ENCODE measurements around the gene HRH1. TPM values are rescaled to one million over a fixed set of nuclear protein-coding genes. Genes with fewer than 3 reads are reported as not detected.

Gene HRH1
- total RNA-seq, 1 experiment from 2014 or later = 7.0 TPM

DNA sequence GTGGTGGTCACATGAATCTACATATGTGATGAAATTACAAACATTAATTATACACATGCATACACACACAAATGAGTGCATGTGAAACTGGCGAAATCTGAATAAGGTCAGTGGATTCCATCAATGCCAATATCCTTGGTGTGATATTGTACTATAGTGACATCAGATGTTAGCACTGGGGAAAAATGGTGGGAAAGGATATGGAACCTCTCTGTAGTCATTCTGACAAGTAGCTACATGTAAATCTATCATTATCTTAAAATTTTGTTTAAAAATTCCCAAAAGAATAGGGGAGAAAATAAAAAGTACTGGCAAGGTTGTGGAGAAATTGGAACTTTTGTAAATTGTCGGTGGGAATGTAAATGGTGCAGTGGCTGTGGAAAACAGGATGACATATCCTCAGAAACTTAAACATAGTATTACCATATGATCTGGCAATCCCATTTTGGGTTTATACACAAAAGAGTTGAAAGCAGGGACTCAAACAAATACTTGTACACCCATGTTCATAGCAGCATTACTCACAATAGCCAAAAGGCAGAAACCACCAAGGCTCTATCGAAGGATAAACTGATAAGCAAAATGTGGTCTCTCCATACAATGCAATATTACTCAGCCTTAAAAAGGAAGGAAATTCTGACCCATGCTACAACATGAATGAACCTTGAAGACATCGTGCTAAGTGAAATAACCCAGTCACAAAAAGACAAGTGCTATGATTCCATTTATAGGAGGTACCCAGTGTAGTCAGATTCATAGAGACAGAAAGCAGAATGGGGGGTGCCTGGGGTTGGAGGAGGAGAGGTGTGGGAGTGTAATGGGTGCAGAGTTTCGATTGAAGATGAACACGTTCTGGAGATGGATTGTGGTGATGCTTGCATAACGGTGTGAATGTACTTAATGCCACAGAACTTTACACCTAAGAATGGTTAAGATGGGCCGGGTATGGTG, 25.3 kb upstream of the HRH1 start:
- H3K79me2 ChIP-seq (ENCODE audit: insufficient read depth, low read length) = no peaks in the 10 kb centered on the region
- H3K9ac ChIP-seq (ENCODE audit: low read length) = no peak overlapping the region
- no peaks in the 10 kb centered on the region for H3K36me3 ChIP-seq (ENCODE audit: control insufficient read depth in 1 of 2, insufficient read depth in 2 of 2, low read length in 2 of 2)
- RAD21 ChIA-PET (ENCODE audit: low non-redundant PET in 1 of 2, low total read pairs in 2 of 2, uncharacterized antibody in 2 of 2, unreplicated experiment in 2 of 2) = no interaction called here
- H3K9me2 ChIP-seq (ENCODE audit: insufficient read depth) = no peaks in the 10 kb centered on the region
- no peaks in the 10 kb centered on the region; a peak in 1 of 4 replicates for H3K9me3 ChIP-seq (ENCODE audit: control insufficient read depth in 1 of 2, insufficient read depth in 1 of 2, low read depth in 1 of 2, low read length in 2 of 2)
- BruUV-seq (replicated peaks) = no TSS peak
- no peak overlapping the region for H3K27ac ChIP-seq (ENCODE audit: low read depth, low read length)
- CTCF ChIA-PET = no interaction called here
- TF ChIP-seq FOSL1 (IDR thresholded peaks at IDR 0.05; ENCODE audit: low read depth) (no peak), EZH2 (IDR thresholded peaks at IDR 0.05) (no peak), ELF1 (IDR thresholded peaks at IDR 0.05; ENCODE audit: borderline replicate concordance, low read depth) (no peak), POLR2AphosphoS5 (IDR thresholded peaks at IDR 0.05; ENCODE audit: low read depth, low read length) (no peak), RAD21 (IDR thresholded peaks at IDR 0.05; ENCODE audit: low read depth) (no peak), ZFX (IDR thresholded peaks at IDR 0.05) (no peak), EZH2phosphoT487 (IDR thresholded peaks at IDR 0.05; ENCODE audit: borderline replicate concordance) (no peak)
- TF ChIP-seq, protein P1, sequence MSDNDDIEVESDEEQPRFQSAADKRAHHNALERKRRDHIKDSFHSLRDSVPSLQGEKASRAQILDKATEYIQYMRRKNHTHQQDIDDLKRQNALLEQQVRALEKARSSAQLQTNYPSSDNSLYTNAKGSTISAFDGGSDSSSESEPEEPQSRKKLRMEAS (IDR thresholded peaks at IDR 0.05) = no peak
- H3K27me3 ChIP-seq (ENCODE audit: insufficient read depth, low read length) = no peaks in the 10 kb centered on the region
- H2AFZ ChIP-seq (ENCODE audit: low read depth, low read length, poor library complexity, severe bottlenecking) = no peak overlapping the region
- no peaks in the 10 kb centered on the region for H4K20me1 ChIP-seq (ENCODE audit: insufficient read depth)
- POLR2A ChIA-PET = interaction anchor here (0.6 kb wide), 1 partner anchor 10 kb away, joined by 3 read pairs; no protein-coding TSS in a partner anchor
- no peak overlapping the region for H3K4me3 ChIP-seq (replicated peaks in 1 of 2; ENCODE audit: low read depth in 1 of 2, low read length in 2 of 2)
- intact Hi-C loops (cut with micrococcal nuclease) = no loop called here
- no peak overlapping the region for H3K4me2 ChIP-seq (ENCODE audit: low read length)
- no peaks in the 10 kb centered on the region for H3K4me1 ChIP-seq (ENCODE audit: control insufficient read depth in 1 of 2, insufficient read depth in 2 of 2, low read length in 2 of 2)
- DNase-seq (ENCODE audit: low read depth, low spot score) (no peak), ATAC-seq (no peak)

DNA sequence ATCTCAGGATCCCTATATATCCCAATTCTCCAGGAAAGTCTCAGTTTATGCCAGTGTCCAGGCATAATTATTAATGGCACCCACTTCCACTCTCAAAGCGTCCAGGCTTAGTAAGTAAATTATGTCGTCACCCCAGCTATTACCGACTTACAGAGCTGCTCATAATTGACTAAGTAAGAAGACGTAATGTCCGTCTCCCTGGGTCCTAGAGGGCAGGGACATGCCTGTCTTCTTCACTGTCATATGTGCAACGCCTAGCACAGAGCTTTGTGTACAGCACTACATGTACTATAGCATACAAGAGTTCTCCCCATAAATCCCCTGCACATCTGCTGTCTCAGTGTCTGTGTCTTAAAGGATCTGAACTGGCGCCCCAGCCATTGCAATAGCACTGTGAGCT, 23.9 kb upstream of the HRH1 start:
- Histone ChIP-seq H3K27ac (ENCODE audit: low read depth, low read length) (no peak overlapping the region), H3K36me3 (ENCODE audit: control insufficient read depth in 1 of 2, insufficient read depth in 2 of 2, low read length in 2 of 2) (no peaks in the 10 kb centered on the region), H3K4me3 (replicated peaks in 1 of 2; ENCODE audit: low read depth in 1 of 2, low read length in 2 of 2) (no peak overlapping the region), H4K20me1 (ENCODE audit: insufficient read depth) (no peaks in the 10 kb centered on the region), H3K4me2 (ENCODE audit: low read length) (no peak overlapping the region), H3K9ac (ENCODE audit: low read length) (no peak overlapping the region), H3K79me2 (ENCODE audit: insufficient read depth, low read length) (no peaks in the 10 kb centered on the region), H3K9me2 (ENCODE audit: insufficient read depth) (no peaks in the 10 kb centered on the region), H2AFZ (ENCODE audit: low read depth, low read length, poor library complexity, severe bottlenecking) (no peak overlapping the region), H3K9me3 (ENCODE audit: control insufficient read depth in 1 of 2, insufficient read depth in 1 of 2, low read depth in 1 of 2, low read length in 2 of 2) (no peaks in the 10 kb centered on the region), H3K27me3 (ENCODE audit: insufficient read depth, low read length) (no peaks in the 10 kb centered on the region), H3K4me1 (ENCODE audit: control insufficient read depth in 1 of 2, insufficient read depth in 2 of 2, low read length in 2 of 2) (peaks cover 5 to 10% of the 10 kb centered on the region in 2 experiments; a peak in 3 of 4 replicates)
- ATAC-seq (no peak), DNase-seq (ENCODE audit: low read depth, low spot score) (no peak)
- no TSS peak for BruUV-seq (replicated peaks)
- POLR2A ChIA-PET = no interaction called here
- CTCF ChIA-PET = no interaction called here
- TF ChIP-seq EZH2phosphoT487 (IDR thresholded peaks at IDR 0.05; ENCODE audit: borderline replicate concordance) (no peak), EZH2 (IDR thresholded peaks at IDR 0.05) (no peak), YY1 (IDR thresholded peaks at IDR 0.05; ENCODE audit: extremely low read depth, insufficient replicate concordance, low read depth, low read length) (no peak), ZNF274 (IDR thresholded peaks at IDR 0.05; ENCODE audit: low read depth, low read length) (no peak), ELF1 (IDR thresholded peaks at IDR 0.05; ENCODE audit: borderline replicate concordance, low read depth) (no peak), POLR2A (IDR thresholded peaks at IDR 0.05; ENCODE audit: borderline replicate concordance, extremely low read depth, insufficient read depth, insufficient read length) (no peak)
- TF ChIP-seq, protein P2, sequence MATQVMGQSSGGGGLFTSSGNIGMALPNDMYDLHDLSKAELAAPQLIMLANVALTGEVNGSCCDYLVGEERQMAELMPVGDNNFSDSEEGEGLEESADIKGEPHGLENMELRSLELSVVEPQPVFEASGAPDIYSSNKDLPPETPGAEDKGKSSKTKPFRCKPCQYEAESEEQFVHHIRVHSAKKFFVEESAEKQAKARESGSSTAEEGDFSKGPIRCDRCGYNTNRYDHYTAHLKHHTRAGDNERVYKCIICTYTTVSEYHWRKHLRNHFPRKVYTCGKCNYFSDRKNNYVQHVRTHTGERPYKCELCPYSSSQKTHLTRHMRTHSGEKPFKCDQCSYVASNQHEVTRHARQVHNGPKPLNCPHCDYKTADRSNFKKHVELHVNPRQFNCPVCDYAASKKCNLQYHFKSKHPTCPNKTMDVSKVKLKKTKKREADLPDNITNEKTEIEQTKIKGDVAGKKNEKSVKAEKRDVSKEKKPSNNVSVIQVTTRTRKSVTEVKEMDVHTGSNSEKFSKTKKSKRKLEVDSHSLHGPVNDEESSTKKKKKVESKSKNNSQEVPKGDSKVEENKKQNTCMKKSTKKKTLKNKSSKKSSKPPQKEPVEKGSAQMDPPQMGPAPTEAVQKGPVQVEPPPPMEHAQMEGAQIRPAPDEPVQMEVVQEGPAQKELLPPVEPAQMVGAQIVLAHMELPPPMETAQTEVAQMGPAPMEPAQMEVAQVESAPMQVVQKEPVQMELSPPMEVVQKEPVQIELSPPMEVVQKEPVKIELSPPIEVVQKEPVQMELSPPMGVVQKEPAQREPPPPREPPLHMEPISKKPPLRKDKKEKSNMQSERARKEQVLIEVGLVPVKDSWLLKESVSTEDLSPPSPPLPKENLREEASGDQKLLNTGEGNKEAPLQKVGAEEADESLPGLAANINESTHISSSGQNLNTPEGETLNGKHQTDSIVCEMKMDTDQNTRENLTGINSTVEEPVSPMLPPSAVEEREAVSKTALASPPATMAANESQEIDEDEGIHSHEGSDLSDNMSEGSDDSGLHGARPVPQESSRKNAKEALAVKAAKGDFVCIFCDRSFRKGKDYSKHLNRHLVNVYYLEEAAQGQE (IDR thresholded peaks at IDR 0.05; ENCODE audit: low read depth) = no peak
- intact Hi-C loops (cut with micrococcal nuclease) = no loop called here
- RAD21 ChIA-PET (ENCODE audit: low non-redundant PET in 1 of 2, low total read pairs in 2 of 2, uncharacterized antibody in 2 of 2, unreplicated experiment in 2 of 2) = no interaction called here

All from HCT116 (cell line).